Loucy (cell line): ENCODE data around the gene ENTR1.

Source experiments
- EZH2phosphoT487 ChIP-seq: fragments of 200-600 bp; IDR thresholded peaks from 2 replicates; pipeline ENCODE4 v1.6.1; 2018; ENCODE audit warnings: antibody characterized with exemption, mild to moderate bottlenecking, moderate library complexity, borderline replicate concordance
- TF ChIP-seq, protein P1 (sequence below): fragments of 200-600 bp; sonication (generic); conservative IDR thresholded peaks from 2 replicates; pipeline ENCODE4 v1.5.1; 2014; ENCODE audit warnings: mild to moderate bottlenecking, antibody characterized with exemption, low read length

DNA sequence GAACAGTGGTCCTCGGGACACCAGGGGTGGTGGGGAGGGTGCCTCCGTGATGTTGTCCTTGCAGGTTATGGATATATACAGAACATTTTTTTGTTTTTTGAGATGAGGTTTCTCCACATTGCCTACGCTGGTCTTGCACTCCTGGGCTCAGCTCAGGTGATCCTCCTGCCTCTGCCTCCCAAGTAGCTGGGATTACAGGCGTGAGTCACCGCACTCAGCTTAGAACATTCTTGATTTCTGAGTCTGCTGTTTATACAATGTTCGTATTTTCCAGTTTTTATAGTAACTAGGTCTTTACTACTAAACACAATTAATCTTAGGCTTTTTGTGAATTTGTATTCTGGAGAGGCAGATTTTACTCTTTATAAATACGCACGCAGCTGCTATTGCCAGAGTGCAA, 6.0 kb upstream of the ENTR1 start:
- TF ChIP-seq, protein P1, sequence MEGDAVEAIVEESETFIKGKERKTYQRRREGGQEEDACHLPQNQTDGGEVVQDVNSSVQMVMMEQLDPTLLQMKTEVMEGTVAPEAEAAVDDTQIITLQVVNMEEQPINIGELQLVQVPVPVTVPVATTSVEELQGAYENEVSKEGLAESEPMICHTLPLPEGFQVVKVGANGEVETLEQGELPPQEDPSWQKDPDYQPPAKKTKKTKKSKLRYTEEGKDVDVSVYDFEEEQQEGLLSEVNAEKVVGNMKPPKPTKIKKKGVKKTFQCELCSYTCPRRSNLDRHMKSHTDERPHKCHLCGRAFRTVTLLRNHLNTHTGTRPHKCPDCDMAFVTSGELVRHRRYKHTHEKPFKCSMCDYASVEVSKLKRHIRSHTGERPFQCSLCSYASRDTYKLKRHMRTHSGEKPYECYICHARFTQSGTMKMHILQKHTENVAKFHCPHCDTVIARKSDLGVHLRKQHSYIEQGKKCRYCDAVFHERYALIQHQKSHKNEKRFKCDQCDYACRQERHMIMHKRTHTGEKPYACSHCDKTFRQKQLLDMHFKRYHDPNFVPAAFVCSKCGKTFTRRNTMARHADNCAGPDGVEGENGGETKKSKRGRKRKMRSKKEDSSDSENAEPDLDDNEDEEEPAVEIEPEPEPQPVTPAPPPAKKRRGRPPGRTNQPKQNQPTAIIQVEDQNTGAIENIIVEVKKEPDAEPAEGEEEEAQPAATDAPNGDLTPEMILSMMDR = no peak
- no peak for TF ChIP-seq EZH2phosphoT487
